HFF-Myc (cell line): ENCODE data around the gene ADCK2.

Experiments used
- DNase-seq: peaks from one replicate; pipeline ENCODE4 v3.0.0-alpha.2; 2011; ENCODE audit warnings: low read depth; ENCODE audit errors: extremely low read depth
- H3K4me3 ChIP-seq: replicated peaks from 2 replicates; pipeline ENCODE4 v1.5.1; 2011; ENCODE audit warnings: low read depth, mild to moderate bottlenecking, control low read depth, low read length
- TF ChIP-seq, protein P1 (sequence below): IDR thresholded peaks from 2 replicates; pipeline ENCODE4 v1.5.1; 2012; ENCODE audit warnings: mild to moderate bottlenecking, low read depth, low read length, control low read depth; ENCODE audit errors: missing control alignments

Gene ADCK2

DNA sequence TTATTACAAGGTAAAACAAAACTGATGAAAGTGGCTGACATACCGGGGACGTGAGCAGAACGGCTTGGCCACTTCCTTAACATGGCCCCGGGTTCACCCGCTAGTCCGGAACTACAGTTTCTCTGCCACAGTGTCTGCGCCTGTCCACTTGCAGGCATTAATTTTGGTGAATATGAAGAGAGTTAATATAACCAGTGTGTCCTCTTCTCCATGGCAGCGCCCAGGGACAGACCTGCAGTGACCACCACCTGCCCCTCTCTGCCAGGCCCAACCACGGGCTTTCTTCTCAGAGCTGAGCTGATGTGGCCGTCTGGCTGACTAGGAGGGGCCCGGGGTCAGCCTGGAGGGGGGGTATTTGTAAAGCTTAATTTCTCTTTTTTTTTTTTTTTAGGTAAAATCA is 22.6 kb downstream of the ADCK2 start:
- no peak overlapping the region for H3K4me3 ChIP-seq
- TF ChIP-seq, protein P1, sequence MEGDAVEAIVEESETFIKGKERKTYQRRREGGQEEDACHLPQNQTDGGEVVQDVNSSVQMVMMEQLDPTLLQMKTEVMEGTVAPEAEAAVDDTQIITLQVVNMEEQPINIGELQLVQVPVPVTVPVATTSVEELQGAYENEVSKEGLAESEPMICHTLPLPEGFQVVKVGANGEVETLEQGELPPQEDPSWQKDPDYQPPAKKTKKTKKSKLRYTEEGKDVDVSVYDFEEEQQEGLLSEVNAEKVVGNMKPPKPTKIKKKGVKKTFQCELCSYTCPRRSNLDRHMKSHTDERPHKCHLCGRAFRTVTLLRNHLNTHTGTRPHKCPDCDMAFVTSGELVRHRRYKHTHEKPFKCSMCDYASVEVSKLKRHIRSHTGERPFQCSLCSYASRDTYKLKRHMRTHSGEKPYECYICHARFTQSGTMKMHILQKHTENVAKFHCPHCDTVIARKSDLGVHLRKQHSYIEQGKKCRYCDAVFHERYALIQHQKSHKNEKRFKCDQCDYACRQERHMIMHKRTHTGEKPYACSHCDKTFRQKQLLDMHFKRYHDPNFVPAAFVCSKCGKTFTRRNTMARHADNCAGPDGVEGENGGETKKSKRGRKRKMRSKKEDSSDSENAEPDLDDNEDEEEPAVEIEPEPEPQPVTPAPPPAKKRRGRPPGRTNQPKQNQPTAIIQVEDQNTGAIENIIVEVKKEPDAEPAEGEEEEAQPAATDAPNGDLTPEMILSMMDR, result no peak
- DNase-seq, result no peak

DNA sequence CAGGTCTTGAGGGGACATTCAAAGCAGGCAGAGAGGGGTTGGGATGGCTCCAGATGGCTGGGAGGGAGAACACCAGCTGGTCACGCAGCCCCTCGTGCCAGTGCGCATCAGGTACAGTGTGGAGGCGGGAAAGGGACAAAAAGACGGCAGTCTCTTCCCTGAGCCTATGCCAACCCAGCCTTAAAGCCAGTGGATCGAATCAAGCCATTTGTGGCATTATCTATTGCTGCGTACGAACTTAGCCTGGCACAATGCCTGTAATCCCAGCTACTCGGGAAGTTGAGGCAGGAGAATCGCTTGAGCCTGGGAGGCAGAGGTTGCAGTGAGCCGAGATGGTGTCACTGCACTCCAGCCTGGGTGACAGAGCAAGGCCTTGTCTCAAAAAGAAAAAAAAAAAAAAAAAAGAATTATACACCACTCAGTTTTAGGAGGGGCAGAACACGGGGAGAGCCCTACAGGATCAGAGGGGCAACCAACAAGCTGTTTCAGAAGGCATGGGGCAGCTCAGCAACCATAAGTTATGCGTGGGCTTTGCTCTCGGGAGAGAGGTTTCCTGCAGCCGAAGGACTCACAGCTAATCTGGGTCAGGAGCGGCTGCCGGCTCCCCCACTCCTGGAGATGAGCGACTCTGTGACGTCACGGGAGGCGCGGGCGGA is 23.4 kb downstream of the ADCK2 start:
- peak; percentile 48 for DNase-seq
- H3K4me3 ChIP-seq, result peak overlapping the region; percentile 90
- TF ChIP-seq, protein P1, result no peak

DNA sequence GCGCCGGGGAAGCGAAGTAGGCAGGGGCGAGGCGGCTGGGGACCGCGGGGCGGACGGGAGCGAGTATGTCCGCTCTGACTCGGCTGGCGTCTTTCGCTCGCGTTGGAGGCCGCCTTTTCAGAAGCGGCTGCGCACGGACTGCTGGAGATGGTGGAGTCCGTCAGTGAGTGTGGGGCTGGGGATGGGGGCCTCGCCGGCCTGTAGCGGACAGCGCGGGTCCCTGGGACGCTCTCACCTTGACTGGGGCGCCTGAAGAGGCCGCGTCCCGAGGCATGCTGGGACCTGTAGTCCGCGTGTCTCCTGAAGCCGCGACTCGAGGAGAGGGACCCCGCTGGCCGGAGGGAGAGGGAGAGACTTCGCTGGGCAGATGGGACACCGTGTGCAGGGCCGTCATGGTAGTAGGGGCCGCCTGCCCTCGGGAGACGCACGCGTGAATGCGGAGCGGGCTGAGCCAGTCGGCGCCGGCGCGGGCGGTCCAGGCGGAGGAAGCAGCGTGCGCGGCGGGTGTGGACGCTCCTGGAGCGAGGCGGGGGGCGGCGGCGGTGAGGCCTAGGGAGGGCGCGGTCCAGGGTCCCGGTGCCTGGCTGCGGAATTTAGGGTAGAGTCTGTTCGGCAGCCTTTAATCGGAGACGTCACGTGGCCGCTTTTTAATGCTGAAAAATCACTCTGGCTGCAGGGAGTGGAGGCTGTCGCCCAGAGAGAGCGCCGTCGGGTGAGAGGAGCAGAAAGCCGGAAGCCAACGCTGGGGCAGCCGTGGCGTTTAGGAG is 24.1 kb downstream of the ADCK2 start, which contains the start of gene NDUFB2:
Gene NDUFB2, plus strand, starts transcription at position 29 of the 767 bp plus-strand sequence. Its CDS starts 37 bp downstream, at position 66.
- peak; percentile 42 for DNase-seq
- TF ChIP-seq, protein P1, result no peak

DNA sequence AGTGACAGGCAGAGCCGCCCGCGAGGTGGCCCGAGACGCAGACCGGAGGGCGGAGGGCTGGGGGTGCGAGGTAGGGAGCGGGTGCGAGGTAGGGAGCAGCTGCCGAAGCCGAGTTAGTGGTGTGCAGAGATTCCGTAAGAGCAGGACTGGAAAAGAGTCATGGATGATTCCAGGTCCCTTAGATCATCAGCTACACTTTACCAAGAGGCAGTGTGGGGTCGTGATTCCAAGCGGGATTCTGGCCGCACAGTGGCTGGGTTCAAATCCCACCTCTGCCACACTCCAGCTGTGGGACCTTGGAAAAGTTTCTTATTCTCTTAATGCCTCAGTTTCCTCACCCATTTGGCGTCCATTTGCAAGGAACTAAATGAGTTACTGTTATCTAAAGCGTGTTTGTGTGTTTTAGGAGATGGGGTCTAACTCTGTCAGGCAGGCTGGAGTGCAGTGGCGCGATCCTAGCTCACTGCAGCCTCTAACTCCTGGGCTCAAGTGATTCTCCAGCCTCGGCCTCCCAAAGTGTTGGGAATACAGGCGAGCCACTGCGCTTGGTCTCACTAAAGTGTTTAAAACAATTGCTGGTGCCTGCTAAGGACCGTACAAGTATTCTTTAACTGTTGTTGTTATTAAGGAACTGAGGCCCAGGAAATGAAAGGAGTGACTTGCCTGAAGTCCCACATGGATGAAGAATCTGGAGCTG is 24.9 kb downstream of the ADCK2 start:
- DNase-seq, result no peak
- TF ChIP-seq, protein P1, result no peak
- peak overlapping the region; percentile 90 for H3K4me3 ChIP-seq

More for the DNA sequence above, 24.1 kb downstream of the ADCK2 start, which contains the start of gene NDUFB2:
- peak within 1 kb of the TSS; percentile 90 for H3K4me3 ChIP-seq

DNA sequence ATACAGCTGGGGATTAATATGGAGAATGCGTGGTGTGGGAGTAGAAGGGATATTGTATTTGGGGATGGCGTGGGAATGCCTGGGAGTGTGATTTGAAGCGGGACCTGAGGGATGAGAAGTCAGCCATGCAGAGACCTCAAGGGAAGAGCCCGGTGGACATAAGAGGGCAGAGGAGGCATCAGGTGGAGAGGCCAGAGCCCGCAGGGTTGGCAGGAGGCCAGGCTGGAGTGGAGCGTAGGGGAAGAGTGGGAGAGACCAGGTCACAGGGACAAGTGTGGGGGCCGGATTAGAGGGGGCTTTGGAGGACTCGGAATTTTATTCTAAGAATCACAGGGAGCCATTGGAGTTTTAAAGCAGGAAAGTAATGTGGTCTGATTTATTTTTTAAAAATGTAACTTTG is 25.7 kb downstream of the ADCK2 start:
- TF ChIP-seq, protein P1, result no peak
- DNase-seq, result no peak
- peak overlapping the region; percentile 90 for H3K4me3 ChIP-seq

DNA sequence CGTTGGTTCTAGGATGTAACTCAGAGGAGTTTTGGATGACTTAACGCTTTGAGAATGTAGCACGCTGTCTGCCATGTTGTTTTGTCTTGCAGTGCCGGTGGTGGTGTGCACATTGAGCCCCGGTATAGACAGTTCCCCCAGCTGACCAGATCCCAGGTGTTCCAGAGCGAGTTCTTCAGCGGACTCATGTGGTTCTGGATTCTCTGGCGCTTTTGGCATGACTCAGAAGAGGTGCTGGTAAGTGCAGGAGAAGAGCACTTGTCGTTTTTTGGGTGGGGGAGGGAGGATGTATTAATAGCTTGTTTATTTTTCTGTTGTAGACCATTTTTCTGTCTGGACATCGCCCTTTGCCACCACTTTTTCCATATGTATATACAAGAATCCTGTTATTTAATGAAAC is 30.0 kb downstream of the ADCK2 start:
- no peak for DNase-seq
- TF ChIP-seq, protein P1, result no peak
- no peak overlapping the region for H3K4me3 ChIP-seq
